ENCODE results near the gene C9orf50.

DNA sequence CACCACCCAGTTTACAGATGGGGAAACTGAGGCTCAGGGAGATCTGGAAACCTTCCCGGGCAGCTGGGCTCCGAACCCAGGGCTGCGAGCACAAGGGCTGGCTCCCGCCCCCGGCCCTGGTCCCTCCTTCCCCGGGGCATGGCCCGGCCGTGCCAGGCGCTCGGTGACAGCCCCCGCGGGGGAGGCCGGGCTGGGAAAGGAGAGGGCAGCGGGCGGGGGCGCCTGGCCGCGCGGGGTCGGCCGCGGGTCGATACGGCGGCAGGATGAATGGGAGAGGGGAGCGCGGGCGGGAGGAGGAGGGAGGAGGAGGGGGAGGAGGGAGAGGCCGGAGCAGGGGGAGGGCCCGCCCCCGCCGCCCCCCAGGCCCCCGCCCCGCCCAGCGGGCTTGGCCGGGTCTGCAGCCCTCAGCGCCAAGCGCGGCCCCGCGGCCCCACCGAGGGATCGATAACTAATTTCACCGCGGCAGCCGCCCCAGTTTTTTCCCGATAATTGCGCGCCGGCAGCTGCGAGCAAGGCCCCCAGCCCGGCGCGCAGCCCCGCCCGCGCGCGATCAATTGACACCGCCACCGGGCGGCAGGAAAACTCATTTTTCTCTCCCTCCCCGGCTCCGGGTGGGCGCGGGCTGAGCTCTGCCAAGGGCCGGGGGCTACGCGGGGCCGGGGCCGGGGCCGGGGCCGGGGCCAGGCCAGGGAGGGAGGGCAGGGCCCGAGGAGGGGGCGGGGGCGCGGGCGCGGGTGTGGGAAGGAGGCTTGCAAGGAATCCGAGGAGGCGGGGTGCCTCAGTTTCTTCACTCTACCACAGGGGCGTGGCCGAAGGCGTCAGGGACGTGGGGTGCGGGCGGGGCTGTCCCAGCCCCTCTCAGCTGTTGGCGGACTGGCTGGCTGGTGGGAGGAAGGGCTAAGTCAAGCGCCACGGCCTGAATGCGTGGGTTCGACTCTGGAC is 52.1 kb downstream of the C9orf50 start:
- TF ChIP-seq POLR2AphosphoS5 (IDR thresholded peaks at IDR 0.05): no peak
- no peak for TF ChIP-seq CTCF (IDR thresholded peaks at IDR 0.05)
- no peak for TF ChIP-seq POLR2A (IDR thresholded peaks at IDR 0.05)
- no peak for TF ChIP-seq EP300 (IDR thresholded peaks at IDR 0.05)

All from sigmoid colon (tissue), 4 donors.